ENCODE results near the gene CA14.
"Not testable (repeated sequence)": the region's sequence is repeated elsewhere in the genome, so short reads cannot be mapped to it uniquely, and the experiment has no call there.

CA14 gene

DNA sequence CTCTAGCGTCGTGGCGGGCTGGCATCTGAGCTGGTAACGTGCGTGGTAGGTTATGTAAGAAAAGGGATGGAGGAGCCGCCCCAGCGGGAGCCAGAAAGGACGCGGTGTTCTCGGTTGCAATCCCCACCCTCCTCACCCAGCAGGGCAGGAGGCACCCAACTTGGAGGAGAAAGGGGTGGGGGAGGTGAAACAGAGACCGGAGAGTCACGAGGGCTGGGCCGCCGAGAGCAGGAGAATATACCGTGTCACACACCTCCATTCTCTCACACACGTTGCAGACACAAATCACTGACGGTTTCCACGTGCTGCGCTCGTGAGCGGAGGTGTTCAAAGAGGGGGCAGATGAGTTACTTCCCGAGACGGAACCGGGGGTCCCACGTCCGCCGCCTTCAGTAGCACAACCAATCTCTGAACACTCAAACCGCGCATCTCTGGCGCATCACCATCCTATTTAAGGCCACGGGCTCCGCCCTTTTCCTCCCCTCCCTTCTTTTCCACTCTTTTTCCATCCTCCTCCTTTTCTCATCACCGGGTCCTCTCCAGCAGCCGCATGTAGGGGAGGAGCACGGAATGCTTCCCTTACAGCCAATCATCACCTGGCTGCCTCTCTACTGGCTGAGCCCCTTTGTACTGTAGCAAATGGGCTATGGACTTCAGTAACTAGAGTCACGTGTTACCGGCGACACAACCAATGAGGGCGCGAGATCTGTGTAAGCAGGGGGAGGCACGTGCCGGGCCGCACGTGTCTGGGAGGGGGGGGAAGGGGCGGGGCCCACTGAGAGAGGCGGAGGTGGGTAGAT, 24.4 kb downstream of the CA14 start, which contains the start of gene CIART:
Gene CIART (plus strand): TSS at position 797 of the 800 bp plus-strand sequence. CDS start 714 bp downstream, outside the sequence.
- DNase-seq: peak; percentile 81

DNA sequence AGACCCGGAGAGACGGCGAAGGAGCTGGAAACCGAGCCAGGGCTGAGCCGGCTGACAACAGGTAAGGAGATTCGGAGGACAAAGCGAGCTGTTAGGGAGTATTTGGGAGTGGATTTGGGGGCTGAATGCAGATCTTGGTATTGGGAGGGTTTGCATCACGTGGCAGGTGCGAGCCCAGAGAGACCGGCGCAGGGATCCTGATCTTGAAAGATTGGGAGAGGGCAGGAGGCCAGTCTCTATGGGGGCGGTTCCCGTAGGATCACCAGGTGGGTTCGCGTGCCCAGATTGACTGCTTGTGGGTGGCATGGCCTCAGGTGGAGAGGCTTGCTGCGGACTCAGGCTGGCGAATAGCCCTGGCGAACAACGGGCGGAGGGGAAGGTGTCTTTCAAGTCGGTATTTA, 25.0 kb downstream of the CA14 start:
- DNase-seq: no peak

- no peak for DNase-seq
These were observed 25.7 kb downstream of the CA14 start for GRCh38 chr1:150283260-150283659.

DNA sequence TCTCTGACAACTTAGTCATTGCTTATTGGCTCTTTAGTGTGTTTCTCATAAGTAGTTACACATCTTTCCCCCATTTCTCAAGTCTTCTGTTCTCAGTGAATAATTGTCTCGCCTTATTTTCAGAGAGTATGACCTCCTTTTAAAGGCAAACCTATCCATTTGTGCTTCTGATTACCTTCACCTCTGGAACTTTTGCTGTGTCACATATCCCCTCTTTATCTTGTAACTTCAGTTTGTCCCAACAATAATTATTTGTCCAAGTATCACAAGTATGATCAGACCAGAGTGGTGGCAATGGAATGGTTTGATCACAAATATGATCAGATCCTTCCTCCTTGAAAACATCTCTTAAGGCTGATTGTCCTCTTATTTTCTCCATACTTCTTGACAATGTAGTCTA, 30.8 kb downstream of the CA14 start:
- DNase-seq: no peak

GRCh38 chr1:150288822-150289221, 31.2 kb downstream of the CA14 start:
- no peak for DNase-seq

DNA sequence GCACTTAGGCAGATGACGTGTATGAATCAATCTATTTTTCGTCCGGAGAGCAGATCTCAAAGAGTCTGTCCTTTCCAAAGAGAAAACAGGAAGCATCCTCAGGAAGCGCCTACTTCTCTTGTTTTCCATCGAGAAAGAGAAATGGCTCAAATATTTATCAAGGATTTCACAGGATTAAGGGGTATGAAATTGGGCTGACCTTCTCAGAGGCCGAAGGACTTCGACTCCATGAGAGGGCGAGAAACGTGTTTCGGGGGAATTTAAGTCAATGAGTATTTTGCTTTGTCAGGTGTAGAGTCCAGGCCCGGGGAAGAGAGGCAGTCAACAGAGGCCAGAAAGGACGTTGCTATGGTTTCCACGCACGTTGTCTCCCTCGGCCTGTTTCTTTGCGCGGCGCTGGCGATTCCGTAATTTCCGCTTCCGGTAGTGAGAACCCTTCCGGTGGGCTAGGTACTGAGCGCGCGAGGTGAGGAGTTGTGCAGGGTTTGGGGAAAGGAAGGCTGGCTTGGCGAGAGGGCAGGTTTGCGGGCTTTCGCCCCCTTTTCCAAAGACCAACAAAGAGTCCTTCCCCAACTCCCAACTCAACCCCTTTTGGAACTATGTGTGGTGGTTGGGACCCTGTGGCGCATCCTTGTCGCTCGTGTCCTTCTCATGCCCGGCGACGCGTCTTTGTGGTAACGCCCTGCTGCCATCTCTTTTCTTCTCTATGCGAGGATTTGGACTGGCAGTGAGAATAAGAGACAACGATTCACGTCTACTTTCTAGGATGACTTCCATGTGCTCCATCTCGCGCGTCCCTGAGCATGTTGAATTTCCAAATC, 36.1 kb downstream of the CA14 start, which contains the start of gene MRPS21:
Gene MRPS21 (plus strand): TSS at position 429 of the 821 bp plus-strand sequence. CDS start 506 bp downstream, outside the sequence.
- peak; percentile 94 for DNase-seq

GRCh38 chr1:150295476-150295875, 37.9 kb downstream of the CA14 start:
- no peak for DNase-seq

DNA sequence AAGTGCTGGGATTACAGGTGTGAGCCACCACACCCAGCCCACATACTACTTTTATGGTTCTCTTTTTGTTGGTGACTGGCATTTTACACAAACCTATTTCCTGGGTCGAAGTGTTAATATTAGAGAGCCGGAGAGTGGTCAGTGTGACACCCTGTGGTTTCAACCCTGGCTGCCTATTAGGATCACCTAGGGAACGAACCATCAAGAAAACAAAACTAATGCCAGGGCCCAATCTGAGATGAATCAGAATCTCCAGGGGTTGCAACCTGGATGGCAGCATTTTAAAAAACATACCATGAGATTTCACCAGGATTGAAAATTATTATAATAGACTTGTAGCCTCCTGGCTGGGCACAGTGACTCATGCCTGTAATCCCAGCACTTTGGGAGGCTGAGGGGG, 42.1 kb downstream of the CA14 start:
- DNase-seq: no peak

GRCh38 chr1:150302338-150302737, 44.8 kb downstream of the CA14 start:
- DNase-seq: no peak

DNA sequence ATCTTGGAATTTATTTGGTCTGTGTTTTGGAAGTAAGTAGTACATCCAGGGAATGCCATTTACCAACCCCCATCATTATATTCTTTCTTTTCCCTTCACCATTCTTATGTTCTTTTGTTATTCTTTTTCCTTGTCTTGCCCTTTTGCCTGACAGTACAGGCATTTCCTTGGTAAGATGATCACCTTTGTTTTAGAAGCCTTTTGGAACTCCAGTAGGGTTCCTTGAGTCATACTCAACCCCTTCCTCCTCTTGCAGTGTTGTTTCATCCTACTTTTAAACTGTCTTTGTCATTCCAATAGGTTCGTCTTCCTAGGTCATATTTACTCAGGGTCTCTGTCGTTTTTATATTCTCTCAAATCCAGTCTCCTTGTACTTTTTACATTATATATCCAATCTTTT, 45.3 kb downstream of the CA14 start:
- DNase-seq: no peak

DNA sequence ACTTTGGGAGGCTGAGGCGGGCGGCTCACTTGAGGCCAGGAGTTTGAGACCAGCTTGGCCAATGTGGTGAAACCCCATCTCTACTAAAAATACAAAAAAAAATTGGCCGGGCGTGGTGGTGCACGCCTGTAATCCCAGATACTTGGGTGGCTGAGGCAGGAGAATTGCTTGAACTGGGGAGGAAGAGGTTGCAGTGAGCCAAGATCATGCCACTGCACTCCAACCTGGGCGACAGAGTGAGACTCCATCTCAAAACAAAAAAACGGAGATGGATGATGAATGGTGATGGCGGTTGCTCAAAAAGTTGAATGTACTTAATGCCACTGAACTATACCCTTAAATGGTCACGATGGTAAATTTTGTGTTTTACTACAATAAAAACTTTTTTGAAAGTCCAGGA, 51.0 kb downstream of the CA14 start:
- not testable (repeated sequence) for DNase-seq

DNA sequence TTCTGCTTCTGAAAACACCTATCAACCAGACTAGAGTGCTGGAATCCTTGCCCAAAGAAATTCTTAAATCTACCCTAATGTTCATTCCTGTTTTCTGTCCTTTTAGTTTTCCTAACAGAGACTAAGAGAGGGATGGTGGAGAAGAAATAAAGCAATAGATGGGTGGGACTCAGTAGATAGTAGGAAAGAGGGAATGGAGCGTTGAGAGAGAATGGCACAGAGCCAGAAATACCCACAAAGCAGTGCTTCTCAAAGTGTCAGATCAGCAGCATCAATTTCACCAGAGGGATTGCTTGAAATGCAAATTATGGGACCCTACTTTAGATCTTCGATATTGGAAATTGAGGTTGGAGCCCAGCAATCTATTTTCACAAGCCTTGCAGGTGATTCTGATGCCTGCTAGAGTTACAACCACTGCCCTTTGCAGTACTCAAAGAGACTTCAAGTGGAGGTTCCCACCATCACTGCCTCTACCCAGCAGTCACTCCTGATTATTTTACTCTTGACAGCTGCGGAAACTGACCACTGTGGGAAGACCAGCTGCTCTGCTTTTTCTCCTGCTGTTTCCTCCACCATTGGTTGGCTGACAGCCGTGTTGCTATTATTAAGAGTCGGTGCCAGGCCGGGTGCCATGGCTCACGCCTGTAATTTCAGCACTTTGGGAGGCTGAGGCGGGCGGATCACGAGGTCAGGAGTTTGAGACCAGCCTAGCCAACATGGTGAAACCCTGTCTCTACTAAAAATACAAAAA, 52.4 kb downstream of the CA14 start:
- DNase-seq: no peak

DNA sequence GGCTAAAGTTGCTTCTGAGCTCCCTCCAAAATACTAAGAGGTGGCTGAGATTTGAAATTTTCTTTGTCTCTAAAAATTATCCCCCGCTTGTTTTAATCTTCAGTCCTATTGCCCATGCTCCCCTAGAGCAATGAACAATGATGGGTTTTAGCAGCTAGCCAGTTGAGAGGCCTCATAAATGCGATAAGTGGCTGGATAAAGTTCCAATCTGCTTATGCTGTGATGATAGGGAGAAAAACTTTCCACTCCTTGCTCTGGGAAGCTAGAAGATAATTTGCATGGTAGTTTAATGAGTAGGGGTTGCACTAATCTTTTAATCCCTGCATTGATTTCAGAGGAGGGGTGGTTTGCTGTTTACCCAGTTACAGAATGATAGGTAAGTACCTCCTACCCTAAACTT, 54.2 kb downstream of the CA14 start:
- no peak for DNase-seq

Data from islet precursor cell (in vitro differentiated cells).